Activated CD4-positive, alpha-beta T cell treated with anti-CD3 and anti-CD28 coated beads for 36 hours (primary cell): ENCODE results near the gene MYH3. TPM values are rescaled to one million over a fixed set of nuclear protein-coding genes. Genes with fewer than 3 reads are reported as not detected.

Experiments used
- ATAC-seq: fragments of 200-7000 bp; cut with Tn5 transposase; one replicate; pipeline ENCODE4 v1.10.0; 2021; ENCODE audit warnings: mild to moderate bottlenecking, moderate library complexity
- CTCF ChIA-PET: fragments of 350-600 bp; sonication (Branson Sonifier 250); formaldehyde crosslinking; loops from one replicate; lab custom pipeline; 2021; ENCODE audit warnings: antibody characterized with exemption; lab: Charles Lee
- POLR2A ChIA-PET: fragments of 350-600 bp; sonication (Branson Sonifier 250); formaldehyde crosslinking; loops from one replicate; lab custom pipeline; 2021; ENCODE audit warnings: antibody characterized with exemption, inconsistent platforms; lab: Charles Lee
- DNase-seq: peaks from one replicate; pipeline ENCODE4 v3.0.0-alpha.2; 2020
- H3K27ac Mint-ChIP-seq: one replicate; pipeline ENCODE4 v1.8.0; 2021; ENCODE audit warnings: mixed read lengths
- H3K27me3 Mint-ChIP-seq: one replicate; pipeline ENCODE4 v1.8.0; 2021; ENCODE audit warnings: mixed read lengths
- H3K36me3 Mint-ChIP-seq: one replicate; pipeline ENCODE4 v1.8.0; 2021; ENCODE audit warnings: low read depth, mixed read lengths
- H3K4me1 Mint-ChIP-seq: one replicate; pipeline ENCODE4 v1.8.0; 2021; ENCODE audit warnings: mixed read lengths
- H3K4me3 Mint-ChIP-seq: one replicate; pipeline ENCODE4 v1.8.0; 2021; ENCODE audit warnings: mild to moderate bottlenecking, moderate library complexity, mixed read lengths
- H3K9me3 Mint-ChIP-seq: one replicate; pipeline ENCODE4 v1.8.0; 2021; ENCODE audit warnings: low read depth, mixed read lengths
- intact Hi-C, 2 experiments: fragments of 100-400 bp; cut with DNase I in 1 of 2; cut with micrococcal nuclease in 1 of 2; formaldehyde crosslinking; loops; one replicate each; pipeline versions ENCODE4 v1.14.2 to v1.15.1; 2022 to 2024; cut with DNase I, micrococcal nuclease
- total RNA-seq, 2 experiments: library from RNA; stranded (reverse); gene quantifications; one replicate each; pipeline ENCODE4 v1.2.3, GENCODE V29; 2021

MYH3 gene
- total RNA-seq, 2 experiments from 2014 or later: 3.3 to 3.5 TPM

DNA sequence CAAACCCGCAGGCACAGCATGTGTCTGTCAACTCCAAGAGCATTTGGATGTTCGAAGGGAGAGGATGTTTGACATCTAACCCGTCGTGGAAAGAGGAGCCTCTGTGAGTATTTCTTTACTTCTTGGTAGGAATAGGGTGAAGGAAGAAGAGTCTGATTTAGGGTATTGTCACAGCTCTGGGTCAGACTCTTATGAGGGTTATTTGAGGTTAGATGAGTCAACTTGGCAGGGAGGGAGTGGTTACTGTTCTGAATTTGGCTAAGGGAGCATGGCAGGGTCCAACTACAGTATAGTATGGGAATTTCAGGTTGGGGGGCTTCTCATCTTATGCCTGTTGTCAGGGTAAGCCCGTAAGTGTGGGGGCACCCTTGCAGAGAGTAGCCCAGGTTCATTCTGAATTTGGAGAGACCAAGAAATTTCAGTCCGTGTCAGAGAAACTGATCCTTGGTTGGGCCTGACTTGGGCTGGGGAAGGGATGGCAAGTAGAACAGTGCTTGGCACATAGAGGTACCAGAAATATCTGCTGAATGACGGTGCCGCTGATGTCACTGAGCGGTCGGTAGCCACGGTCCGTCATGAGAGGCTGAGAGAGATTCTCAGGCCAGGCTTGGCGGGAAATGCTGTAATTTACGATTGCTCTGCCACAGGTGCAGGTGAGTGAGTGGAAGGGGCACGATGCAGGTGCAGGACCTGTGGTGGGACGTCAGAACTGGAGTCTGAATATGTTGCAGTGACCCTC lies 43.2 kb downstream of the MYH3 start:
- ATAC-seq (no peak), DNase-seq (no peak)
- no peaks in the 10 kb centered on the region for H3K4me1 Mint-ChIP-seq
- no peaks in the 10 kb centered on the region for H3K36me3 Mint-ChIP-seq
- POLR2A ChIA-PET: no interaction called here
- CTCF ChIA-PET: interaction anchor here (0.6 to 6.7 kb wide), 10 partner anchors 11 to 479 kb away, joined by 3 to 70 read pairs (median 3); no protein-coding TSS in a partner anchor
- H3K4me3 Mint-ChIP-seq: no peak overlapping the region
- H3K27ac Mint-ChIP-seq: no peak overlapping the region
- intact Hi-C loops: loop anchor here (1.0 kb wide), 2 partner anchors 287 to 319 kb away; no protein-coding TSS in a partner anchor
- peaks cover 2% of the 10 kb centered on the region for H3K27me3 Mint-ChIP-seq
- H3K9me3 Mint-ChIP-seq: no peaks in the 10 kb centered on the region

- DNase-seq: no peak
- intact Hi-C loops: no loop called here
- POLR2A ChIA-PET: no interaction called here
Observed at GRCh38 chr17:10612957-10613744, 44.0 kb downstream of the MYH3 start.

DNA sequence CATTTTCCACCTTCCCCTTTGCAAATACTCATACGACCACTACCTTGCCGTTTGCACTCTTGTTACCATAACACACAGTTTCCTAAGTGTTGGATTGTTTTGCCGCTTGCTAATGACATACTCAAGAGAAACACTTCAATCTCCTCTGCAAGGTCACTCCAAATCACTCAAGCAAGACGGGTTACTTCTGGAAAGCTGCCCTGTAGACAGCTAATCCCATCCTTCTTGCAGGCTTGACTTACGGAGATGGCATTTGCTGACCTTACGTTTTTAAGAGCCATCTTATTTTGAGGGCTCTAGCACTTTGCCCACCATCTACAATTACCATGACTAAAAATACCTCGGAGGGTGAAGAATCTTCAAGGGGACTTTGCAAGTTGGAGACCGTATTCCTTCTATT lies 46.2 kb downstream of the MYH3 start:
- Mint-ChIP-seq H3K4me3 (no peak overlapping the region), H3K36me3 (no peaks in the 10 kb centered on the region), H3K27me3 (peaks cover 2% of the 10 kb centered on the region), H3K9me3 (no peaks in the 10 kb centered on the region), H3K27ac (no peak overlapping the region), H3K4me1 (no peaks in the 10 kb centered on the region)
- ChIA-PET POLR2A (no interaction called here), CTCF (interaction anchor here (1.3 to 1.5 kb wide), 2 partner anchors 9 to 19 kb away, joined by 5 to 6 read pairs; no protein-coding TSS in a partner anchor)
- intact Hi-C loops: no loop called here
- no peak for DNase-seq
- no peak for ATAC-seq

More at GRCh38 chr17:10612957-10613744, 44.0 kb downstream of the MYH3 start:
- Mint-ChIP-seq H3K4me1 (no peaks in the 10 kb centered on the region), H3K9me3 (no peaks in the 10 kb centered on the region), H3K36me3 (no peaks in the 10 kb centered on the region), H3K4me3 (no peak overlapping the region), H3K27ac (no peak overlapping the region), H3K27me3 (peaks cover 2% of the 10 kb centered on the region)
- CTCF ChIA-PET: interaction anchor here (0.6 to 1.5 kb wide), 3 partner anchors 10 to 479 kb away, joined by 3 to 4 read pairs (median 3); no protein-coding TSS in a partner anchor
- ATAC-seq: no peak

DNA sequence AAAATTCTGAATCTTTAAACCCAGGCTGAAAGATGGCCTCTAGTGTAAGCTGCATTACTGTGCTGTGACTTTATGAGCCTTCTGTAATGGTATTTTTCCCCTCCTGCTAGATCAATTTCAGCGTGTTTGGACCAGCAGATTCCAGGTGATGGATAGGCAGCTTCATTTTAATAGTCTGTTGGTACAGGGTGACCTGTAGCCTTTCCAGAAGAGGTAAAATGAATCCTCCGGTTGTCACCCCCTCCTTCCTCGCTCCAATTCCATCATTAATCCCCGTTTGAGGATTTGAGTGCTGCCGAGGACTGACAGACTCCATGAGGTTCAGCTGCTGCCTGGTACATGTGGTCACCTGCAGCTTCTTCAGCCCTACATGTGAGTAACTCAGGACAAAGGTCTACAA lies 48.9 kb downstream of the MYH3 start:
- intact Hi-C loops: no loop called here
- no peaks in the 10 kb centered on the region for H3K9me3 Mint-ChIP-seq
- H3K27ac Mint-ChIP-seq: no peak overlapping the region
- H3K27me3 Mint-ChIP-seq: no peaks in the 10 kb centered on the region
- H3K4me3 Mint-ChIP-seq: no peak overlapping the region
- H3K4me1 Mint-ChIP-seq: no peaks in the 10 kb centered on the region
- DNase-seq (no peak), ATAC-seq (no peak)
- ChIA-PET POLR2A (no interaction called here), CTCF (interaction anchor here (0.6 to 1.5 kb wide), 4 partner anchors 9 to 823 kb away, joined by 3 to 14 read pairs (median 3); no protein-coding TSS in a partner anchor)
- H3K36me3 Mint-ChIP-seq: no peaks in the 10 kb centered on the region

DNA sequence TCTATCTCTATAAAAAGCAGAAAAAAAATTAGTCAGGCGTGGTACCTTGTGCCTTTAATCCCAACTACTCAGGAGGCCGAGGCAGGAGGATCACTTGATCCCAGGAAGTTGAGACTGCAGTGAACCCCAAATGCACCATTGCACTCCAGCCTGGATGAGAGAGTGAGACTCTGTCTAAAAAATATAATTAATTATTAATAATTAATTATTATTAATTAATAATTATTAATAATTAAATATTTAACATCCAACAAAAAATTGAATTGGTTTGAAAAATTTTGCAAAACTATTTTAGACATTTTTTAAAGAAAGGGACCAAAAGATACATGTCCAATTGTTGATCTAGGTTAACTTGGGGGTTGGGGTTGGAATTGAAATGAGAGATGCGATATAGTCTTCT lies 51.0 kb downstream of the MYH3 start:
- CTCF ChIA-PET: no interaction called here
- intact Hi-C loops: no loop called here
- H3K9me3 Mint-ChIP-seq: no peaks in the 10 kb centered on the region

GRCh38 chr17:10605221-10605783 lies 51.8 kb downstream of the MYH3 start:
- Mint-ChIP-seq H3K27me3 (no peaks in the 10 kb centered on the region), H3K27ac (no peak overlapping the region), H3K4me1 (no peaks in the 10 kb centered on the region), H3K9me3 (no peaks in the 10 kb centered on the region), H3K4me3 (no peak overlapping the region), H3K36me3 (no peaks in the 10 kb centered on the region)
- ChIA-PET POLR2A (no interaction called here), CTCF (no interaction called here)
- intact Hi-C loops: no loop called here
- DNase-seq (no peak), ATAC-seq (no peak)

More for the DNA sequence above, 51.0 kb downstream of the MYH3 start:
- no peaks in the 10 kb centered on the region for H3K4me1 Mint-ChIP-seq
- H3K27ac Mint-ChIP-seq: no peak overlapping the region
- DNase-seq (no peak), ATAC-seq (no peak)
- H3K27me3 Mint-ChIP-seq: no peaks in the 10 kb centered on the region
- H3K4me3 Mint-ChIP-seq: no peak overlapping the region
- POLR2A ChIA-PET: no interaction called here
- no peaks in the 10 kb centered on the region for H3K36me3 Mint-ChIP-seq

DNA sequence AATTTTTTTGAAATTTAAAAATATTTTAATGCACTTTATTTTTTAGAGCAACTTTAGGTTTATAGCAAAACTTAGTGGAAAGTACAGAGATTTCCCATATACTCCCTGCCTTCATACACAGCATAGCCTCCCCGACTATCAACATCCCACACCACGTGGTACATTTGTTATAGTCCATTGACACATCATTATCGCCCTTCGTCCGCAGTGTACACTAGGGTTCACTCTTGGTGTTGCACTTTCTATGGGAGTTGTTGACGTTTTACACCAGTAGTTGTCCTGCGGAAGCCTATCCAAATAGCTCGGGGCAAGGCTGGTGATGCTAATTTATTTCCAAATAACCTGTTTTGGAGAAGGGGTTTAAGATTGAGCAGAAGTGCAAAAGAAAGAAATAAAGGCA lies 52.6 kb downstream of the MYH3 start:
- DNase-seq (no peak), ATAC-seq (no peak)
- Mint-ChIP-seq H3K36me3 (no peaks in the 10 kb centered on the region), H3K9me3 (no peaks in the 10 kb centered on the region), H3K4me1 (no peaks in the 10 kb centered on the region), H3K27me3 (no peaks in the 10 kb centered on the region), H3K4me3 (no peak overlapping the region), H3K27ac (no peak overlapping the region)
- ChIA-PET CTCF (no interaction called here), POLR2A (no interaction called here)
- intact Hi-C loops: no loop called here

GRCh38 chr17:10603931-10604330 lies 53.2 kb downstream of the MYH3 start:
- POLR2A ChIA-PET: no interaction called here
- ATAC-seq (no peak), DNase-seq (no peak)
- CTCF ChIA-PET: no interaction called here
- H3K36me3 Mint-ChIP-seq: no peaks in the 10 kb centered on the region
- no peak overlapping the region for H3K4me3 Mint-ChIP-seq
- H3K4me1 Mint-ChIP-seq: no peaks in the 10 kb centered on the region
- no peaks in the 10 kb centered on the region for H3K9me3 Mint-ChIP-seq
- no peaks in the 10 kb centered on the region for H3K27me3 Mint-ChIP-seq
- H3K27ac Mint-ChIP-seq: no peak overlapping the region
- intact Hi-C loops: no loop called here

GRCh38 chr17:10600571-10600970 lies 56.5 kb downstream of the MYH3 start:
- ChIA-PET POLR2A (interaction anchor here (0.5 kb wide), 1 partner anchor 56 kb away, joined by 3 read pairs; no protein-coding TSS in a partner anchor), CTCF (interaction anchor here (0.6 to 1.2 kb wide), 2 partner anchors 11 to 41 kb away, joined by 3 read pairs; no protein-coding TSS in a partner anchor)
- DNase-seq: no peak
- intact Hi-C loops: no loop called here
- no peak for ATAC-seq
- Mint-ChIP-seq H3K36me3 (no peaks in the 10 kb centered on the region), H3K27me3 (peaks cover 3% of the 10 kb centered on the region), H3K9me3 (no peaks in the 10 kb centered on the region), H3K27ac (no peak overlapping the region), H3K4me1 (no peaks in the 10 kb centered on the region), H3K4me3 (no peak overlapping the region)

GRCh38 chr17:10598621-10599020 lies 58.5 kb downstream of the MYH3 start:
- CTCF ChIA-PET: interaction anchor here (0.6 to 0.9 kb wide), 2 partner anchors 251 to 705 kb away, joined by 3 read pairs; no protein-coding TSS in a partner anchor
- H3K4me3 Mint-ChIP-seq: no peak overlapping the region

GRCh38 chr17:10589553-10590145 lies 67.5 kb downstream of the MYH3 start:
- CTCF ChIA-PET: interaction anchor here (0.7 kb wide), 1 partner anchor 12 kb away, joined by 3 read pairs; no protein-coding TSS in a partner anchor
- DNase-seq (no peak), ATAC-seq (no peak)
- H3K27me3 Mint-ChIP-seq: peaks cover 13% of the 10 kb centered on the region
- no peaks in the 10 kb centered on the region for H3K9me3 Mint-ChIP-seq
- intact Hi-C loops: loop anchor here in 1 of 2 experiments (5.0 kb wide), 1 partner anchor 193 kb away; no protein-coding TSS in a partner anchor
- no peak overlapping the region for H3K4me3 Mint-ChIP-seq
- POLR2A ChIA-PET: no interaction called here
- no peak overlapping the region for H3K27ac Mint-ChIP-seq
- H3K36me3 Mint-ChIP-seq: no peaks in the 10 kb centered on the region
- no peaks in the 10 kb centered on the region for H3K4me1 Mint-ChIP-seq

More at GRCh38 chr17:10598621-10599020, 58.5 kb downstream of the MYH3 start:
- ATAC-seq (no peak), DNase-seq (no peak)
- Mint-ChIP-seq H3K36me3 (no peaks in the 10 kb centered on the region), H3K27ac (no peak overlapping the region), H3K4me1 (no peaks in the 10 kb centered on the region), H3K27me3 (peaks cover 11% of the 10 kb centered on the region), H3K9me3 (no peaks in the 10 kb centered on the region)
- intact Hi-C loops: no loop called here
- POLR2A ChIA-PET: no interaction called here
